ENCODE results near the gene KIF1A. TPM values are rescaled to one million over a fixed set of nuclear protein-coding genes. Genes with fewer than 3 reads are reported as not detected.
"Not testable (repeated sequence)": the region's sequence is repeated elsewhere in the genome, so short reads cannot be mapped to it uniquely, and the experiment has no call there.

KIF1A gene
- total RNA-seq, 1 donor from 2014 or later: 52.2 TPM

- no peak for DNase-seq (ENCODE audit: low spot score)
- Mint-ChIP-seq H3K27ac (ENCODE audit: unreplicated experiment) (no peak overlapping the region), H3K9me3 (ENCODE audit: unreplicated experiment) (no peaks in the 10 kb centered on the region), H3K4me3 (ENCODE audit: unreplicated experiment) (no peak overlapping the region), H3K4me1 (ENCODE audit: unreplicated experiment) (no peaks in the 10 kb centered on the region), H3K36me3 (ENCODE audit: low read depth, unreplicated experiment) (no peaks in the 10 kb centered on the region), H3K27me3 (ENCODE audit: unreplicated experiment) (peaks cover 2% of the 10 kb centered on the region)
- no peak for TF ChIP-seq CTCF (IDR thresholded peaks at IDR 0.05; ENCODE audit: unreplicated experiment)
Observed at GRCh38 chr2:240702640-240703011, 117.4 kb downstream of the KIF1A start.

GRCh38 chr2:240701736-240702639, 118.0 kb downstream of the KIF1A start:
- Mint-ChIP-seq H3K9me3 (ENCODE audit: unreplicated experiment) (no peaks in the 10 kb centered on the region), H3K36me3 (ENCODE audit: low read depth, unreplicated experiment) (no peaks in the 10 kb centered on the region), H3K27ac (ENCODE audit: unreplicated experiment) (no peak overlapping the region), H3K4me3 (ENCODE audit: unreplicated experiment) (no peak overlapping the region), H3K4me1 (ENCODE audit: unreplicated experiment) (no peaks in the 10 kb centered on the region), H3K27me3 (ENCODE audit: unreplicated experiment) (peaks cover 2% of the 10 kb centered on the region)
- no peak for DNase-seq (ENCODE audit: low spot score)
- no peak for TF ChIP-seq CTCF (IDR thresholded peaks at IDR 0.05; ENCODE audit: unreplicated experiment)

GRCh38 chr2:240701091-240701735, 118.8 kb downstream of the KIF1A start:
- Mint-ChIP-seq H3K4me3 (ENCODE audit: unreplicated experiment) (no peak overlapping the region), H3K36me3 (ENCODE audit: low read depth, unreplicated experiment) (no peaks in the 10 kb centered on the region), H3K4me1 (ENCODE audit: unreplicated experiment) (no peaks in the 10 kb centered on the region), H3K9me3 (ENCODE audit: unreplicated experiment) (no peaks in the 10 kb centered on the region), H3K27ac (ENCODE audit: unreplicated experiment) (no peak overlapping the region), H3K27me3 (ENCODE audit: unreplicated experiment) (peaks cover 2% of the 10 kb centered on the region)
- no peak for DNase-seq (ENCODE audit: low spot score)
- no peak for TF ChIP-seq CTCF (IDR thresholded peaks at IDR 0.05; ENCODE audit: unreplicated experiment)

GRCh38 chr2:240700616-240701015, 119.4 kb downstream of the KIF1A start:
- H3K27ac Mint-ChIP-seq (ENCODE audit: unreplicated experiment); H3K36me3 Mint-ChIP-seq (ENCODE audit: low read depth, unreplicated experiment); H3K4me1 Mint-ChIP-seq (ENCODE audit: unreplicated experiment); H3K27me3 Mint-ChIP-seq (ENCODE audit: unreplicated experiment); H3K4me3 Mint-ChIP-seq (ENCODE audit: unreplicated experiment); H3K9me3 Mint-ChIP-seq (ENCODE audit: unreplicated experiment); DNase-seq (ENCODE audit: low spot score): not testable (repeated sequence)

GRCh38 chr2:240699835-240700234, 120.2 kb downstream of the KIF1A start:
- H3K9me3 Mint-ChIP-seq (ENCODE audit: unreplicated experiment); H3K4me1 Mint-ChIP-seq (ENCODE audit: unreplicated experiment); H3K4me3 Mint-ChIP-seq (ENCODE audit: unreplicated experiment); H3K36me3 Mint-ChIP-seq (ENCODE audit: low read depth, unreplicated experiment); DNase-seq (ENCODE audit: low spot score); H3K27ac Mint-ChIP-seq (ENCODE audit: unreplicated experiment); H3K27me3 Mint-ChIP-seq (ENCODE audit: unreplicated experiment): not testable (repeated sequence)

- not testable (repeated sequence) for H3K9me3 Mint-ChIP-seq (ENCODE audit: unreplicated experiment); DNase-seq (ENCODE audit: low spot score); H3K27me3 Mint-ChIP-seq (ENCODE audit: unreplicated experiment); H3K4me3 Mint-ChIP-seq (ENCODE audit: unreplicated experiment); H3K4me1 Mint-ChIP-seq (ENCODE audit: unreplicated experiment); H3K27ac Mint-ChIP-seq (ENCODE audit: unreplicated experiment); H3K36me3 Mint-ChIP-seq (ENCODE audit: low read depth, unreplicated experiment)
Observed at GRCh38 chr2:240698852-240699561, 121.0 kb downstream of the KIF1A start.

GRCh38 chr2:240696469-240696868, 123.5 kb downstream of the KIF1A start:
- H3K9me3 Mint-ChIP-seq (ENCODE audit: unreplicated experiment); H3K36me3 Mint-ChIP-seq (ENCODE audit: low read depth, unreplicated experiment); DNase-seq (ENCODE audit: low spot score); H3K27me3 Mint-ChIP-seq (ENCODE audit: unreplicated experiment); H3K4me1 Mint-ChIP-seq (ENCODE audit: unreplicated experiment); H3K4me3 Mint-ChIP-seq (ENCODE audit: unreplicated experiment); H3K27ac Mint-ChIP-seq (ENCODE audit: unreplicated experiment): not testable (repeated sequence)

- DNase-seq (ENCODE audit: low spot score); H3K36me3 Mint-ChIP-seq (ENCODE audit: low read depth, unreplicated experiment); H3K27me3 Mint-ChIP-seq (ENCODE audit: unreplicated experiment); H3K9me3 Mint-ChIP-seq (ENCODE audit: unreplicated experiment); H3K4me3 Mint-ChIP-seq (ENCODE audit: unreplicated experiment); H3K4me1 Mint-ChIP-seq (ENCODE audit: unreplicated experiment); H3K27ac Mint-ChIP-seq (ENCODE audit: unreplicated experiment): not testable (repeated sequence)
Observed at GRCh38 chr2:240695593-240695992, 124.4 kb downstream of the KIF1A start.

GRCh38 chr2:240694304-240694703, 125.7 kb downstream of the KIF1A start:
- H3K27ac Mint-ChIP-seq (ENCODE audit: unreplicated experiment); H3K4me1 Mint-ChIP-seq (ENCODE audit: unreplicated experiment); H3K9me3 Mint-ChIP-seq (ENCODE audit: unreplicated experiment); H3K4me3 Mint-ChIP-seq (ENCODE audit: unreplicated experiment); H3K27me3 Mint-ChIP-seq (ENCODE audit: unreplicated experiment); H3K36me3 Mint-ChIP-seq (ENCODE audit: low read depth, unreplicated experiment); DNase-seq (ENCODE audit: low spot score): not testable (repeated sequence)

Measured in endothelial cell (in vitro differentiated cells).